ENCODE data around the gene SIRPG.

Gene SIRPG

GRCh38 chr20:1676650-1677049 is 19.1 kb upstream of the SIRPG start:
- Histone ChIP-seq H3K27ac (ENCODE audit: extremely low read depth, low read depth, low read length) (no peak overlapping the region), H3K36me3 (ENCODE audit: control insufficient read depth in 2 of 2, insufficient read depth in 1 of 2, low read length in 2 of 2) (no peaks in the 10 kb centered on the region), H3K9me3 (ENCODE audit: control insufficient read depth, insufficient read depth, low read depth, low read length) (no peaks in the 10 kb centered on the region), H3K4me3 (ENCODE audit: low read depth, low read length) (no peak overlapping the region), H3K4me1 (ENCODE audit: control insufficient read depth, insufficient read depth, low read length) (no peaks in the 10 kb centered on the region)
- CTCF ChIA-PET = interaction anchor here (0.6 to 0.9 kb wide), 2 partner anchors 173 to 550 kb away, joined by 4 read pairs; no protein-coding TSS in a partner anchor
- POLR2A ChIA-PET = no interaction called here
- TF ChIP-seq ZBTB6 (tag by site-specific recombination; IDR thresholded peaks at IDR 0.05) (no peak), ZNF350 (tag by site-specific recombination; IDR thresholded peaks at IDR 0.05) (no peak)

- Histone ChIP-seq H3K27ac (ENCODE audit: extremely low read depth, low read depth, low read length) (no peak overlapping the region), H3K4me3 (ENCODE audit: low read depth, low read length) (no peak overlapping the region), H3K36me3 (ENCODE audit: control insufficient read depth in 2 of 2, insufficient read depth in 1 of 2, low read length in 2 of 2) (no peaks in the 10 kb centered on the region), H3K4me1 (ENCODE audit: control insufficient read depth, insufficient read depth, low read length) (no peaks in the 10 kb centered on the region), H3K9me3 (ENCODE audit: control insufficient read depth, insufficient read depth, low read depth, low read length) (no peaks in the 10 kb centered on the region)
- ChIA-PET POLR2A (no interaction called here), CTCF (no interaction called here)
- TF ChIP-seq ZNF610 (tag by site-specific recombination; IDR thresholded peaks at IDR 0.05; ENCODE audit: borderline replicate concordance) = no peak
- TF ChIP-seq PATZ1 (tag by site-specific recombination; IDR thresholded peaks at IDR 0.05) = no peak
- no peak for TF ChIP-seq ZNF404 (tag by site-specific recombination; IDR thresholded peaks at IDR 0.05)
- no peak for TF ChIP-seq ZNF548 (tag by site-specific recombination; IDR thresholded peaks at IDR 0.05)
- no peak for TF ChIP-seq ZNF777 (tag by site-specific recombination; IDR thresholded peaks at IDR 0.05; ENCODE audit: borderline replicate concordance)
- TF ChIP-seq SCRT2 (tag by site-specific recombination; IDR thresholded peaks at IDR 0.05) = no peak
- no peak for TF ChIP-seq ZFP37 (tag by site-specific recombination; IDR thresholded peaks at IDR 0.05)
- no peak for TF ChIP-seq GLIS1 (tag by site-specific recombination; IDR thresholded peaks at IDR 0.05)
- TF ChIP-seq KLF7 (tag by site-specific recombination; IDR thresholded peaks at IDR 0.05; ENCODE audit: borderline replicate concordance) = no peak
- no peak for TF ChIP-seq MZF1 (tag by site-specific recombination; IDR thresholded peaks at IDR 0.05; ENCODE audit: borderline replicate concordance)
- TF ChIP-seq HOXD13 (CRISPR knock-in tag; IDR thresholded peaks at IDR 0.05; ENCODE audit: borderline replicate concordance) = no peak
- TF ChIP-seq ZNF211 (tag by site-specific recombination; IDR thresholded peaks at IDR 0.05; ENCODE audit: low read depth) = no peak
- TF ChIP-seq ZIC2 (tag by site-specific recombination; IDR thresholded peaks at IDR 0.05) = no peak
- TF ChIP-seq ZNF140 (tag by site-specific recombination; IDR thresholded peaks at IDR 0.05) = no peak
Measured at GRCh38 chr20:1674990-1675780, 17.6 kb upstream of the SIRPG start.

GRCh38 chr20:1674361-1674760 is 16.8 kb upstream of the SIRPG start:
- H3K9me3 ChIP-seq (ENCODE audit: control insufficient read depth, insufficient read depth, low read depth, low read length) = no peaks in the 10 kb centered on the region
- ChIA-PET POLR2A (no interaction called here), CTCF (no interaction called here)
- no peak overlapping the region for H3K27ac ChIP-seq (ENCODE audit: extremely low read depth, low read depth, low read length)
- H3K4me1 ChIP-seq (ENCODE audit: control insufficient read depth, insufficient read depth, low read length) = no peaks in the 10 kb centered on the region
- H3K36me3 ChIP-seq (ENCODE audit: control insufficient read depth in 2 of 2, insufficient read depth in 1 of 2, low read length in 2 of 2) = no peaks in the 10 kb centered on the region
- H3K4me3 ChIP-seq (ENCODE audit: low read depth, low read length) = no peak overlapping the region
- TF ChIP-seq EGR2 (tag by site-specific recombination; IDR thresholded peaks at IDR 0.05; ENCODE audit: low read depth) = no peak
- TF ChIP-seq HOXA7 (CRISPR knock-in tag; IDR thresholded peaks at IDR 0.05; ENCODE audit: borderline replicate concordance) = no peak
- TF ChIP-seq ZNF830 (tag by site-specific recombination; IDR thresholded peaks at IDR 0.05; ENCODE audit: low read depth) = no peak
- no peak for TF ChIP-seq ZNF747 (tag by site-specific recombination; IDR thresholded peaks at IDR 0.05)
- no peak for TF ChIP-seq ZNF426 (tag by site-specific recombination; IDR thresholded peaks at IDR 0.05)
- no peak for TF ChIP-seq ZBTB6 (tag by site-specific recombination; IDR thresholded peaks at IDR 0.05)
- TF ChIP-seq ZNF280D (tag by site-specific recombination; IDR thresholded peaks at IDR 0.05) = no peak
- no peak for TF ChIP-seq SCRT2 (tag by site-specific recombination; IDR thresholded peaks at IDR 0.05)
- TF ChIP-seq ZNF626 (tag by site-specific recombination; IDR thresholded peaks at IDR 0.05) = no peak
- no peak for TF ChIP-seq ZNF23 (tag by site-specific recombination; IDR thresholded peaks at IDR 0.05; ENCODE audit: borderline replicate concordance)
- no peak for TF ChIP-seq ZNF202 (tag by site-specific recombination; IDR thresholded peaks at IDR 0.05; ENCODE audit: borderline replicate concordance)
